Upper lobe of left lung (tissue), 6 donors: Measurements from ENCODE around the gene HSF2. TPM values are rescaled to one million over a fixed set of nuclear protein-coding genes. Genes with fewer than 3 reads are reported as not detected.

Source experiments
- ATAC-seq, 2 donors: fragments of 200-7000 bp; cut with Tn5 transposase; one replicate each; pipeline ENCODE4 v1.9.1; 2022; ENCODE audit warnings: mild to moderate bottlenecking in 2 of 2, moderate library complexity in 2 of 2; ENCODE audit not compliant: low FRiP score in 2 of 2
- DNase-seq, 2 donors: peaks; one replicate each; pipeline ENCODE4 v3.0.0-alpha.2; 2019 to 2020
- H3K27ac ChIP-seq, 4 donors: fragments of 200-600 bp; sonication (generic); one replicate each; pipeline ENCODE4 v1.5.1; 2016 to 2019
- H3K27me3 ChIP-seq, 4 donors: fragments of 200-600 bp; sonication (generic); one replicate each; pipeline ENCODE4 v1.5.1; 2017 to 2019
- H3K36me3 ChIP-seq, 4 donors: fragments of 200-600 bp; sonication (generic); one replicate each; pipeline ENCODE4 v1.5.1; 2016 to 2019
- H3K4me1 ChIP-seq, 4 donors: fragments of 200-600 bp; sonication (generic); one replicate each; pipeline ENCODE4 v1.5.1; 2018 to 2019
- H3K4me3 ChIP-seq, 4 donors: fragments of 200-600 bp; sonication (generic); one replicate each; pipeline ENCODE4 v1.5.1; 2017 to 2019; ENCODE audit warnings: mild to moderate bottlenecking in 2 of 4, moderate library complexity in 1 of 4
- H3K9me3 ChIP-seq, 4 donors: fragments of 200-600 bp; sonication (generic); one replicate each; pipeline ENCODE4 v1.5.1; 2018 to 2019
- EP300 ChIP-seq, 4 donors: sonication (generic); formaldehyde crosslinking; IDR thresholded peaks; one replicate each; pipeline ENCODE4 v1.5.1; 2017; ENCODE audit warnings: antibody characterized with exemption in 4 of 4, control low read depth in 2 of 4
- POLR2A ChIP-seq, 4 donors: fragments of 450-650 bp; IDR thresholded peaks; one replicate each; pipeline ENCODE4 v1.5.1; 2016 to 2017; ENCODE audit warnings: antibody characterized with exemption in 4 of 4, mild to moderate bottlenecking in 2 of 4
- POLR2AphosphoS5 ChIP-seq, 2 donors: sonication (generic); formaldehyde crosslinking; IDR thresholded peaks; one replicate each; pipeline ENCODE4 v1.5.1; 2017; ENCODE audit warnings: antibody characterized with exemption in 2 of 2
- WGBS, 2 donors: methylation state at CpG; one replicate each; pipeline ENCODE4 v1.1.5; 2017 to 2018; 5-methylcytosine and 5-hydroxymethylcytosine counted together
- total RNA-seq, 6 donors: library from RNA; depleted of rRNA in 4 of 6; stranded (reverse); fragments of >200 nt in 4 of 6; gene quantifications; one replicate each; pipeline versions ENCODE4 v1.1.0 to v1.2.1, GENCODE V29; 2016 to 2021
- TF ChIP-seq, protein P1 (sequence below), 6 experiments: fragments of 450-650 bp in 4 of 6; fragments of 200-600 bp in 2 of 6; sonication (generic) in 2 of 6; IDR thresholded peaks; one replicate each; pipeline ENCODE4 v1.5.1; 2016 to 2019; ENCODE audit warnings: antibody characterized with exemption in 6 of 6
- donor health status: DM: no; HTN: no; CAD: no; lungs with moderate emphysema.
- donor health status: DM: no; HTN: yes; CAD: no; lungs with severe emphysema.

The HSF2 gene
- total RNA-seq, 6 donors from 2014 or later, result 8.4 to 40.6 (median 14.2) TPM

DNA sequence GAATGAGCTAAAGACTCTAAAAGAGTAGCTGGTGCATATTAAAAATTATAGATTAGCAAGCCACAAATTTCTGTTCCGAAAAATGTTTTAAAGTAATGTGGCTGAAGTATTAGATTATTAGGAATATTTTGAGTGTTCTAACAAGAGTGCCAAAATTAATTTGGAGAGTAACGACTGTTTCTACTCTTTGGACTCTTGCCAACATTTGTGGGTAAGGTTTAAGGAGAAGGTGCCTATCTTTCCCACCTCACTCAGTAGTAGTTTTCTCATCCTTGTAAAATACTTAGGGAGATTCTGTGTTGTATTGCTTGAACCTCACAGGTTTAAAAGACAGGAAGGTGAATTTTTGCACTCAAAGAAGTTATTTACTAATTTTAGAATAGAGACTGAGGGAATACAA lies 5.0 kb downstream of the HSF2 start:
- no peak for DNase-seq
- Histone ChIP-seq H3K27ac (no peak overlapping the region), H3K9me3 (no peaks in the 10 kb centered on the region), H3K36me3 (no peaks in the 10 kb centered on the region), H3K4me3 (no peak overlapping the region), H3K27me3 (no peaks in the 10 kb centered on the region), H3K4me1 (peaks cover 5 to 14% (median 14%) of the 10 kb centered on the region in 4 donors)
- TF ChIP-seq POLR2AphosphoS5 (IDR thresholded peaks at IDR 0.05) (no peak), EP300 (IDR thresholded peaks at IDR 0.05) (no peak), POLR2A (IDR thresholded peaks at IDR 0.05) (no peak)
- TF ChIP-seq, protein P1, sequence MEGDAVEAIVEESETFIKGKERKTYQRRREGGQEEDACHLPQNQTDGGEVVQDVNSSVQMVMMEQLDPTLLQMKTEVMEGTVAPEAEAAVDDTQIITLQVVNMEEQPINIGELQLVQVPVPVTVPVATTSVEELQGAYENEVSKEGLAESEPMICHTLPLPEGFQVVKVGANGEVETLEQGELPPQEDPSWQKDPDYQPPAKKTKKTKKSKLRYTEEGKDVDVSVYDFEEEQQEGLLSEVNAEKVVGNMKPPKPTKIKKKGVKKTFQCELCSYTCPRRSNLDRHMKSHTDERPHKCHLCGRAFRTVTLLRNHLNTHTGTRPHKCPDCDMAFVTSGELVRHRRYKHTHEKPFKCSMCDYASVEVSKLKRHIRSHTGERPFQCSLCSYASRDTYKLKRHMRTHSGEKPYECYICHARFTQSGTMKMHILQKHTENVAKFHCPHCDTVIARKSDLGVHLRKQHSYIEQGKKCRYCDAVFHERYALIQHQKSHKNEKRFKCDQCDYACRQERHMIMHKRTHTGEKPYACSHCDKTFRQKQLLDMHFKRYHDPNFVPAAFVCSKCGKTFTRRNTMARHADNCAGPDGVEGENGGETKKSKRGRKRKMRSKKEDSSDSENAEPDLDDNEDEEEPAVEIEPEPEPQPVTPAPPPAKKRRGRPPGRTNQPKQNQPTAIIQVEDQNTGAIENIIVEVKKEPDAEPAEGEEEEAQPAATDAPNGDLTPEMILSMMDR (IDR thresholded peaks at IDR 0.05), result no peak
- ATAC-seq, result no peak
- WGBS, 2 donors, result 58 to 61% methylated on average over 2 of the region's 2 CpGs

DNA sequence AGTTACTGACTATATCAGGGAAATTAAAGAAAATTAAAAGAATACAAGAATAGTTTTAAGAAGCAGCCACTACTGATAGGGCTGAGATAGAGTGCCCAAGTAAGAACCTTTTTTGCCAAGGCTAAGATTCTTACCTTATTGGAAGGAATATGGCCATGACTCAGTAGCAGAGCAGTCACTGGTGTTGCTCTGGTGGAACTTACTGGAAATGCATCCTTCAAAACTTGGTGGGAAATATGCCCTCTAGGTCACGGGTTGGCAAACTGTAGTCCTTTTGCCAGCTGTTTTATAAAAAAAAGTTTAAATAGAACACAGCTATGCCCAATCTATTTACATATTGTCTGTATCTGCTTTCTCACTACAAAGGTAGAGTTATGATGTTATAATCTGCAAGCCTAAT lies 6.0 kb downstream of the HSF2 start:
- Histone ChIP-seq H3K9me3 (no peaks in the 10 kb centered on the region), H3K4me1 (peaks cover 3 to 12% (median 11%) of the 10 kb centered on the region in 4 donors), H3K27ac (no peak overlapping the region), H3K27me3 (no peaks in the 10 kb centered on the region), H3K4me3 (no peak overlapping the region), H3K36me3 (no peaks in the 10 kb centered on the region)
- ATAC-seq, result no peak
- TF ChIP-seq, protein P1 (IDR thresholded peaks at IDR 0.05), result peak in 1 of 6 experiments; percentile 6
- TF ChIP-seq POLR2A (IDR thresholded peaks at IDR 0.05), result no peak
- WGBS, 2 donors, result 95 to 100% methylated on average over 1 of the region's 1 CpG
- DNase-seq, result no peak

DNA sequence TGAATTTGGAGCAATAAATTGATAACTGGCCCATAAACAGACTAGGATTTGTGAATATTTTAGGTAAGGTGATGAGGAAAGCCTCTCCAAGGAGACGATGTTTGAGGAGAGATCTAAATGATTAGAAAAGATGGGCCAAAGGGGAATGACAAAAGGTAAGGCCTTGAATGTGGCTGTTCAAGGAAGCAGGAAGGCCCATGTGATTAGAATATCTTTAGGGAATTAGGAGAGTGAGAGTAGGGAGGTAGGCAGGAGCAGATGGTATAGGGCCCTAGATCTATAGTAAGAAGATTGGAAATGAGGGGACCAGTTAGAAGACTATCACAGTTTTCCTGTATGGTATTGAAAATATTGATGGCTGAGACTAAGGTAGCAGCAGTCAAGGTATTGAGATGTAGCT lies 6.7 kb downstream of the HSF2 start:
- no peak overlapping the region for H3K27ac ChIP-seq
- H3K27me3 ChIP-seq, result no peaks in the 10 kb centered on the region
- H3K4me3 ChIP-seq, result no peak overlapping the region
- whole genome bisulfite sequencing, 2 donors, result 89 to 93% methylated on average over 1 of the region's 1 CpG
- ATAC-seq (no peak), DNase-seq (no peak)
- no peaks in the 10 kb centered on the region for H3K36me3 ChIP-seq
- H3K9me3 ChIP-seq, result no peaks in the 10 kb centered on the region
- TF ChIP-seq POLR2AphosphoS5 (IDR thresholded peaks at IDR 0.05) (no peak), POLR2A (IDR thresholded peaks at IDR 0.05) (no peak), EP300 (IDR thresholded peaks at IDR 0.05) (no peak)
- TF ChIP-seq, protein P1 (IDR thresholded peaks at IDR 0.05), result no peak
- peaks cover 0 to 5% (median 3%) of the 10 kb centered on the region in 4 donors for H3K4me1 ChIP-seq

DNA sequence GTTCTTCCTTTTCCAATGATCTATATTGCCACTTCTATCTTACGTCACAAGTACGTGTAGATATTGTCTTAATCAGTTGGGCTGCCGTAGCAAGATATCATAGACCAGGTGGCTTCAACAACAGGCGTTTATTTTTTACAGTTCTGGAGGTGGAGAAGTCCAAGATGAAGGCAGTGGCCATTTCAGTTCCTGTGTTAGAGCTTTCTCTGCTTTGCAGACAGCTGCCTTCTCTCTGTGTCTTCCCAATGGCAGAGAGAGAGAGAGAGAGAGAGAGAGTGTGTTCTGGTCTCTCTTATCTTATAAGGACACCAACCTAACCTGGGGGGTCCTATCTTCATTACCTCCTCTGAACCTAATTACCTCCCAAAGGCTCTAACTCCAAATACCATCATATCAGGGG lies 8.3 kb downstream of the HSF2 start:
- no peak for ATAC-seq
- no peaks in the 10 kb centered on the region for H3K4me1 ChIP-seq
- peaks cover 0 to 3% (median under 1%) of the 10 kb centered on the region in 4 donors for H3K36me3 ChIP-seq
- DNase-seq, result no peak
- H3K9me3 ChIP-seq, result no peaks in the 10 kb centered on the region
- H3K4me3 ChIP-seq, result no peak overlapping the region
- H3K27me3 ChIP-seq, result no peaks in the 10 kb centered on the region
- no peak overlapping the region for H3K27ac ChIP-seq
- TF ChIP-seq, protein P1 (IDR thresholded peaks at IDR 0.05), result no peak
- TF ChIP-seq EP300 (IDR thresholded peaks at IDR 0.05), result no peak
- no peak for TF ChIP-seq POLR2AphosphoS5 (IDR thresholded peaks at IDR 0.05)
- TF ChIP-seq POLR2A (IDR thresholded peaks at IDR 0.05), result no peak
- WGBS, 2 donors, result 67 to 78% methylated on average over 4 of the region's 4 CpGs

DNA sequence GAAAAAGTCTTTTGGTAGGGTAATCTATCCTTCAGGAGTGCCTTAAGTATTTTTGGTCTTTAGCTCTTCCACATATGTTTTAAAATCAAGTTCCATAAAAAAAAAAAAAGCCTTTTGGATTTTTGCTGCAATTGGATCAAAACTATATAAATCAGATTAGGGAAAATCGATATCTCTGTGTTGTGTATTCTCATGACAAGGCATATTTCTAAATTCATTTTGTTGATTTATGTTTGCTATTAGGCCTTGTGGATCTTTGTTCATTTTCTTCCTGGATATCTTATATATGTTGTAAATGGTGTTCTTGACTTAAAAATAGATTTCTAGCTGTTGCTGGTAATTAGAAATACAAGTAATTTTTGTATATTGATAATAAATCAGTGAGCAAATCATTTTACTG lies 8.8 kb downstream of the HSF2 start:
- Histone ChIP-seq H3K36me3 (peaks cover 0 to 3% (median 3%) of the 10 kb centered on the region in 4 donors), H3K27ac (no peak overlapping the region), H3K4me3 (no peak overlapping the region), H3K9me3 (no peaks in the 10 kb centered on the region), H3K27me3 (no peaks in the 10 kb centered on the region), H3K4me1 (no peaks in the 10 kb centered on the region)
- DNase-seq, result no peak
- TF ChIP-seq EP300 (IDR thresholded peaks at IDR 0.05) (no peak), POLR2AphosphoS5 (IDR thresholded peaks at IDR 0.05) (no peak), POLR2A (IDR thresholded peaks at IDR 0.05) (no peak)
- TF ChIP-seq, protein P1 (IDR thresholded peaks at IDR 0.05), result no peak
- no peak for ATAC-seq
- 92 to 98% methylated on average over 1 of the region's 1 CpG for WGBS, 2 donors
